Heart right ventricle (tissue), 16 donors: Measurements from ENCODE around the gene CARS2. TPM values are rescaled to one million over a fixed set of nuclear protein-coding genes. Genes with fewer than 3 reads are reported as not detected.
"Not testable (repeated sequence)": the region's sequence is repeated elsewhere in the genome, so short reads cannot be mapped to it uniquely, and the experiment has no call there.

Experiments used
- ATAC-seq, 8 donors: fragments of 200-7000 bp; cut with Tn5 transposase; one replicate each; pipeline ENCODE4 v1.9.1; 2020; ENCODE audit warnings: mild to moderate bottlenecking in 8 of 8, moderate library complexity in 8 of 8, moderate number of reproducible peaks in 1 of 8
- DNase-seq, 2 donors: peaks; one replicate each; pipeline ENCODE4 v3.0.0-alpha.2; 2020
- H3K27ac ChIP-seq, 10 donors: fragments of 200-600 bp; sonication (generic) in 2 of 10; one replicate each; pipeline versions ENCODE4 v1.5.0 to v1.8.0; 2020 to 2022; ENCODE audit warnings: mild to moderate bottlenecking in 3 of 10
- H3K27me3 ChIP-seq, 7 donors: fragments of 200-600 bp; one replicate each; pipeline ENCODE4 v1.8.0; 2021 to 2022; ENCODE audit warnings: mild to moderate bottlenecking in 2 of 7
- H3K36me3 ChIP-seq, 9 donors: fragments of 200-600 bp; sonication (generic) in 1 of 9; one replicate each; pipeline versions ENCODE4 v1.5.0 to v1.8.0; 2020 to 2022; ENCODE audit warnings: mild to moderate bottlenecking in 2 of 9
- H3K4me1 ChIP-seq, 9 donors: fragments of 200-600 bp; sonication (generic) in 1 of 9; one replicate each; pipeline versions ENCODE4 v1.5.0 to v1.8.0; 2020 to 2022; ENCODE audit warnings: mild to moderate bottlenecking in 4 of 9
- H3K4me3 ChIP-seq, 10 donors: fragments of 200-600 bp; sonication (generic) in 2 of 10; one replicate each; pipeline versions ENCODE4 v1.5.0 to v1.8.0; 2020 to 2022; ENCODE audit warnings: mild to moderate bottlenecking in 7 of 10, moderate library complexity in 2 of 10
- H3K9me3 ChIP-seq, 11 donors: fragments of 200-600 bp in 10 of 11; sonication (generic) in 2 of 11; one replicate each; pipeline versions ENCODE4 v1.5.0 to v1.8.0; 2013 to 2022; ENCODE audit warnings: mild to moderate bottlenecking in 2 of 11, control low read depth in 1 of 11, moderate library complexity in 1 of 11
- CTCF ChIP-seq, 9 donors: fragments of 200-600 bp; sonication (generic) in 2 of 9; IDR thresholded peaks; one replicate each; pipeline versions ENCODE4 v1.5.0 to v1.8.0; 2021 to 2022; ENCODE audit warnings: antibody characterized with exemption in 9 of 9, mild to moderate bottlenecking in 5 of 9, moderate library complexity in 1 of 9
- WGBS, 2 donors: extraction: QIAGEN DNeasy Blood & Tissue Kit; methylation state at CpG; one replicate each; pipeline ENCODE4 v1.1.7; 2013; ENCODE audit warnings: inconsistent platforms in 1 of 2; 5-methylcytosine and 5-hydroxymethylcytosine counted together
- intact Hi-C, 10 donors: fragments of 100-400 bp; cut with DNase I; formaldehyde crosslinking; loops; one replicate each; pipeline versions ENCODE4 v1.11.1 to v1.14.2; 2022
- polyA plus RNA-seq, 2 donors: library from polyadenylated mRNA; stranded (reverse); fragments of 200-250 nt; gene quantifications; one replicate each; pipeline ENCODE4 v1.2.3, GENCODE V29; 2013
- total RNA-seq, 10 donors: library from RNA; stranded (reverse); fragmentation: NEBNext Ultra II Directional in 3 of 10; extraction: Animal tissue kit (Norgen Biotek cat#: 25700) in 3 of 10; gene quantifications; one replicate each; pipeline versions ENCODE4 v1.2.1 to v1.2.4, GENCODE V29; 2021 to 2023
- donor health status: Arrhythmogenic right ventricular cardiomyopathy.
- donor health status: ischemic (EF 13 %, LVEDD 7.1; RV severe dilation, severe dysfunction).
- donor health status: healthy with polysubstance abuse.
- donor health status: DM: no; HTN: yes; CAD: no.
- donor health status: DM: no; HTN: no; CAD: no.
- donor health status: ischemic (EF 25% LVEDD 6.9; RV normal size, moderate dysfunction).
- donor health status: ischemic (EF 25% LVEDD 5.7; RV mildly dilated, moderate dysfunction).
- donor health status: healthy.
- donor health status: DM: yes; HTN: yes; CAD: no.
- donor health status: Ischemic cardiomyopathy.
- donor health status: ischemic (EF 35%, LVEDD 5.7; RV mildly dilated, moderate dysfunction).
- donor health status: nonischemic (EF 11% LVEDD 7.7; RV severe dilation, severe dysfunction).
- donor health status: DM: yes; HTN: yes; CAD: no.
- donor health status: PGD.
- donor health status: ischemic (EF 29% LVEDD 5.4; RV normal size, mild dysfunction).
- donor health status: nonischemic (EF 23%, LVEDD 6.1; RV moderate dilation, normal function).

Gene CARS2
- total and polyA plus RNA-seq, 12 donors: 35.2 to 103 (median 44.0) TPM

GRCh38 chr13:110610955-110611595 is 94.8 kb downstream of the CARS2 start:
- WGBS, 2 donors: 84 to 86% methylated on average over 12 of the region's 12 CpGs
- Histone ChIP-seq H3K27me3 (peaks cover 0 to 13% (median 0%) of the 10 kb centered on the region in 7 donors), H3K27ac (no peak overlapping the region), H3K36me3 (no peaks in the 10 kb centered on the region), H3K9me3 (peaks cover 0 to 6% (median 0%) of the 10 kb centered on the region in 11 donors), H3K4me1 (peaks cover 0 to 8% (median 5%) of the 10 kb centered on the region in 9 donors), H3K4me3 (no peak overlapping the region)
- intact Hi-C loops: loop anchor here in 2 of 10 donors (10.0 kb wide), 2 partner anchors 94 to 104 kb away; partner anchors contain the start of genes CARS2 (in 1 of the 2) and ING1 (in 1 of the 2)
- TF ChIP-seq CTCF (IDR thresholded peaks at IDR 0.05): no peak
- ATAC-seq (no peak), DNase-seq (no peak)

GRCh38 chr13:110607675-110608224 is 98.2 kb downstream of the CARS2 start:
- no peaks in the 10 kb centered on the region for H3K9me3 ChIP-seq
- H3K36me3 ChIP-seq: no peaks in the 10 kb centered on the region
- H3K27me3 ChIP-seq: peaks cover 0 to 13% (median 0%) of the 10 kb centered on the region in 7 donors
- no peak for TF ChIP-seq CTCF (IDR thresholded peaks at IDR 0.05)
- H3K4me3 ChIP-seq: no peak overlapping the region
- H3K27ac ChIP-seq: no peak overlapping the region
- intact Hi-C loops: no loop called here
- DNase-seq (no peak), ATAC-seq (no peak)
- H3K4me1 ChIP-seq: no peaks in the 10 kb centered on the region
- 56 to 68% methylated on average over 3 of the region's 3 CpGs for WGBS, 2 donors

- DNase-seq, ATAC-seq, H3K4me1 ChIP-seq, H3K36me3 ChIP-seq, H3K27ac ChIP-seq, H3K4me3 ChIP-seq, H3K27me3 ChIP-seq, H3K9me3 ChIP-seq, intact Hi-C loops: not testable (repeated sequence)
- WGBS, 2 donors: 89 to 92% methylated on average over 11 to 29 of the region's 33 CpGs
These were observed 99.6 kb downstream of the CARS2 start for GRCh38 chr13:110606281-110606680.

- Histone ChIP-seq H3K4me3 (no peak overlapping the region), H3K4me1 (no peaks in the 10 kb centered on the region), H3K27me3 (peaks cover 0 to under 1% (median 0%) of the 10 kb centered on the region in 7 donors), H3K27ac (no peak overlapping the region), H3K36me3 (no peaks in the 10 kb centered on the region), H3K9me3 (no peaks in the 10 kb centered on the region)
- DNase-seq: no peak
- WGBS, 2 donors: 94 to 95% methylated on average over 6 of the region's 6 CpGs
- ATAC-seq: no peak
- no peak for TF ChIP-seq CTCF (IDR thresholded peaks at IDR 0.05)
- intact Hi-C loops: no loop called here
These were observed 100.8 kb downstream of the CARS2 start for GRCh38 chr13:110605132-110605531.

GRCh38 chr13:110600980-110601379 is 104.9 kb downstream of the CARS2 start:
- TF ChIP-seq CTCF (IDR thresholded peaks at IDR 0.05): no peak
- intact Hi-C loops: no loop called here
- no peak overlapping the region for H3K27ac ChIP-seq
- H3K36me3 ChIP-seq: no peaks in the 10 kb centered on the region
- ATAC-seq (no peak), DNase-seq (no peak)
- H3K9me3 ChIP-seq: no peaks in the 10 kb centered on the region
- H3K4me3 ChIP-seq: no peak overlapping the region
- no peaks in the 10 kb centered on the region for H3K27me3 ChIP-seq
- no peaks in the 10 kb centered on the region for H3K4me1 ChIP-seq
- whole genome bisulfite sequencing, 2 donors: 89% methylated on average over 4 of the region's 4 CpGs
